Lower leg skin (tissue), 4 donors: ENCODE results near the gene NDUFS4. TPM values are rescaled to one million over a fixed set of nuclear protein-coding genes. Genes with fewer than 3 reads are reported as not detected.

Experiments used
- DNase-seq, 2 donors: peaks; one replicate each; pipeline ENCODE4 v3.0.0-alpha.2; 2019; ENCODE audit warnings: low spot score in 2 of 2
- H3K4me3 ChIP-seq: fragments of 200-600 bp; sonication (generic); 2 replicates; pipeline ENCODE4 v1.5.1; 2017; ENCODE audit warnings: mild to moderate bottlenecking, low read depth; ENCODE audit not compliant: poor library complexity, severe bottlenecking
- POLR2A ChIP-seq, 2 donors: fragments of 450-650 bp; IDR thresholded peaks; one replicate each; pipeline ENCODE4 v1.6.1; 2016 to 2017; ENCODE audit warnings: antibody characterized with exemption in 2 of 2, mild to moderate bottlenecking in 1 of 2, moderate library complexity in 1 of 2
- WGBS, 2 donors: methylation state at CpG; one replicate each; pipeline ENCODE4 v1.1.5; 2018; 5-methylcytosine and 5-hydroxymethylcytosine counted together
- intact Hi-C: fragments of 100-400 bp; cut with DNase I; formaldehyde crosslinking; loops from one replicate; pipeline ENCODE4 v1.15.0; 2023; ENCODE audit warnings: low total_unique reads
- total RNA-seq, 4 donors: library from RNA; depleted of rRNA; stranded (reverse); fragments of >200 nt; gene quantifications; one replicate each; pipeline ENCODE4 v1.1.0, GENCODE V29; 2016
- TF ChIP-seq, protein P1 (sequence below), 3 donors: fragments of 450-650 bp; IDR thresholded peaks; one replicate each; pipeline ENCODE4 v1.5.1; 2016; ENCODE audit warnings: antibody characterized with exemption in 3 of 3, mild to moderate bottlenecking in 3 of 3, moderate library complexity in 2 of 3

Gene NDUFS4
- total RNA-seq, 4 donors from 2014 or later: 45.4 to 91.0 (median 76.7) TPM

DNA sequence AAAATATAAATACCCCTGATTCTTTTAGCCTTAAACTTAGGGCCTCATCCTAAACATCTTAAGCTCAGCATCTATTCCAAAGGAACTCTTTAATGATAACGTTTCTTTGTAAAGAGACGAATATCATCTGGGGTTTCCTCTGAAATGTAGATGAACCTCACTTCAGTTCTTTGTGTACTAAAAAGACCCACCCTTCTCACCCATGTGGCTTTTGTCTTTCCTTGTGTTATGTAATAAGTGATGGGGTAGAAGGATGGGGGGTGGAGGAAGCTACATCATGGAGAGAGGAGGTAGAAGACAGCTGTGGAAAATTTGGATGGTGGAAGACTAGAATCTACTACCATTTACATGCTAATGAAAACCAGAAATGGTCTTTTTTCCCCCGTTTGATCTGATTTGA lies 111.0 kb downstream of the NDUFS4 start:
- no peak for DNase-seq
- WGBS, 2 donors: 80 to 89% methylated on average over 3 of the region's 3 CpGs
- intact Hi-C loops: no loop called here
- H3K4me3 ChIP-seq: no peak overlapping the region
- no peak for TF ChIP-seq POLR2A (IDR thresholded peaks at IDR 0.05)
- TF ChIP-seq, protein P1, sequence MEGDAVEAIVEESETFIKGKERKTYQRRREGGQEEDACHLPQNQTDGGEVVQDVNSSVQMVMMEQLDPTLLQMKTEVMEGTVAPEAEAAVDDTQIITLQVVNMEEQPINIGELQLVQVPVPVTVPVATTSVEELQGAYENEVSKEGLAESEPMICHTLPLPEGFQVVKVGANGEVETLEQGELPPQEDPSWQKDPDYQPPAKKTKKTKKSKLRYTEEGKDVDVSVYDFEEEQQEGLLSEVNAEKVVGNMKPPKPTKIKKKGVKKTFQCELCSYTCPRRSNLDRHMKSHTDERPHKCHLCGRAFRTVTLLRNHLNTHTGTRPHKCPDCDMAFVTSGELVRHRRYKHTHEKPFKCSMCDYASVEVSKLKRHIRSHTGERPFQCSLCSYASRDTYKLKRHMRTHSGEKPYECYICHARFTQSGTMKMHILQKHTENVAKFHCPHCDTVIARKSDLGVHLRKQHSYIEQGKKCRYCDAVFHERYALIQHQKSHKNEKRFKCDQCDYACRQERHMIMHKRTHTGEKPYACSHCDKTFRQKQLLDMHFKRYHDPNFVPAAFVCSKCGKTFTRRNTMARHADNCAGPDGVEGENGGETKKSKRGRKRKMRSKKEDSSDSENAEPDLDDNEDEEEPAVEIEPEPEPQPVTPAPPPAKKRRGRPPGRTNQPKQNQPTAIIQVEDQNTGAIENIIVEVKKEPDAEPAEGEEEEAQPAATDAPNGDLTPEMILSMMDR (IDR thresholded peaks at IDR 0.05): no peak

DNA sequence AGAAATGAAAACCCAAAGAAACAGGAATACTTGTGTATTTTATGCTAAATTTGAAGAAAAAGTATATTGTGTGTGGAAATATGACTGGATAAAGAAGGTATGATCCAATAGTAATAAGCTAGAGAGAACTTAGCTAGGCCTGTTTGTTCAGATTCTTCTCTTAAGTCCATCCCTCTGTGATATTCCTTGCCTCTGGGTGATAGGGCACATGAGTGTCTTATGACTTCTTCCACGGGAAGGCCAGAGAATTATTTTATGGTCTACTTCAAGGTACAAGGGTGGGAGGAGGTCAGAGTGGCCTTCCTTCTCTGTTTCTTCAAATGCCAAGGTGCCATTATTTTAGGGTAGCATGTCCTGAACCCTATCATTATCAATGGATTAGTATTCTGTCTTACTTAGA lies 113.7 kb downstream of the NDUFS4 start:
- intact Hi-C loops: no loop called here
- no peak overlapping the region for H3K4me3 ChIP-seq
- no peak for DNase-seq
- TF ChIP-seq, protein P1 (IDR thresholded peaks at IDR 0.05): no peak
- TF ChIP-seq POLR2A (IDR thresholded peaks at IDR 0.05): no peak
- 68 to 78% methylated on average over 1 of the region's 1 CpG for WGBS, 2 donors

DNA sequence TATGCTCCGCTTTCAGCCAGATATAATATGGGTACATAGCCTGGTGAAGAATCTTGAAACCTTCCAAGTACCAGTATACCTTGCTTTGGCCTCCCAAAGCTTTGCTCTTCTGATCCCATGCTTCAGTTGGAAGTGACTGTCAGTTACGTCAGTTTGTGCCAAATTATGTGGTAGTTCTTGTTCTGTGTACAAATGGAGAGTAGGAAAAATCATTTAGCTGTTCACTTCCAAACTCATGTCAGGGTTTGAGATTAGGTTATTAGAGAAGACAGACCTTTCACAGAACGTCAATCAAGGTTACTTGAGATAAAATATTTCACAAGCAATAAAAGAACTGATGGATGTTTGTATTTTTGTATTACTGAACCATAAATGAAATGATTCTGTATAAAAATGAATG lies 117.2 kb downstream of the NDUFS4 start:
- intact Hi-C loops: no loop called here
- no peak for TF ChIP-seq POLR2A (IDR thresholded peaks at IDR 0.05)
- TF ChIP-seq, protein P1 (IDR thresholded peaks at IDR 0.05): no peak
- WGBS, 2 donors: 89 to 91% methylated on average over 3 of the region's 3 CpGs
- no peak for DNase-seq
- no peak overlapping the region for H3K4me3 ChIP-seq

DNA sequence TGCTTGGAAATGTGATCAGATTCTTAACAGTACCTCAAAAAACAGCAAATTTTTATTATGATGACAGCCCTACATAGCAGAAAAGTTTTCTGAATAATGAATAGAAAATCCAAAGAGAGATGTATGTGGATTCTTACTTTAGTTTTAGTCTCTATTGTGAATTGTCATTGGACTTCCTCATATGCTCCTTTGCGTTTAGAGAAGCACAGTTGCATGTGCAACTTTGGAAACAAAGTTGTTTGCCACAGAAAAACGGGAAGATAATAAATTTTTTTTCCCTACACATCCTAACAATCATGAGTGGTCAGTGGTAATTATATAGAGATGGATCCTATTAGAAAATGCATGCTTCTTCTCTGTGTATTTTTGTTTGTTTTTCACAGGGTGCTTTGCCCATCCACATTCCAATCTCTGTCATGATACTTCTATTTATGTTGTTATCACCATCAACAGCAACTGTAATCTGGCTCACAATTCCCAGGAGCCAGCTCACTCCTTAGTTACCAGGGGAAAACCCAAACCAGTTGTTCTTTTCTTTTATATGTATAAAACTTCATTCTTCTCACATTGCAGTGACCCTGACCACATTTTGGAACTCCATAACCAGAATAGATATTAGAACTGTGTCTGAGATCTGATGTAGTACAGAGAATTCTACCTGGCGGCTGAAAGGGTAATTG lies 118.7 kb downstream of the NDUFS4 start:
- WGBS, 2 donors: 80 to 82% methylated on average over 3 of the region's 3 CpGs
- no peak for DNase-seq
- TF ChIP-seq POLR2A (IDR thresholded peaks at IDR 0.05): no peak
- TF ChIP-seq, protein P1 (IDR thresholded peaks at IDR 0.05): no peak
- H3K4me3 ChIP-seq: no peak overlapping the region
- intact Hi-C loops: no loop called here

DNA sequence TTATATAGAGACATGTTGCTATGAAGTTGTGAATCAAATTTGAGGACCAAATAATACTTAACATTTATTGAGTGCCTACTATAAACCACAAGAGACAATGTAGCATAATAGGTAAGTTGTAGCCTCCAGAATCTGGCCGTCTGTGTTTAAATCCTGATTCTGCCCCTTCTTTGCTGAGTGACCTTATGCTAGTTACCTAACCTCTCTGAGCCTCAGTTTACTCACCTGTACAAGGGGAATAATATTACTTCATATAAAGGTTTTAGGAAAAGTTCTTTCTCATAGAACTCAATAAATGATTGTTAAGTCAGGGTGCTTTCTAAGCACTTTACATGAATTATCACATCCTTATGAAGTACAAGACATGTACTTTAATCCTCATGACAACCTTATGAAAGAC lies 120.6 kb downstream of the NDUFS4 start:
- WGBS, 2 donors: 100% methylated on average over 1 of the region's 1 CpG
- no peak for DNase-seq
- TF ChIP-seq, protein P1 (IDR thresholded peaks at IDR 0.05): no peak
- TF ChIP-seq POLR2A (IDR thresholded peaks at IDR 0.05): no peak

DNA sequence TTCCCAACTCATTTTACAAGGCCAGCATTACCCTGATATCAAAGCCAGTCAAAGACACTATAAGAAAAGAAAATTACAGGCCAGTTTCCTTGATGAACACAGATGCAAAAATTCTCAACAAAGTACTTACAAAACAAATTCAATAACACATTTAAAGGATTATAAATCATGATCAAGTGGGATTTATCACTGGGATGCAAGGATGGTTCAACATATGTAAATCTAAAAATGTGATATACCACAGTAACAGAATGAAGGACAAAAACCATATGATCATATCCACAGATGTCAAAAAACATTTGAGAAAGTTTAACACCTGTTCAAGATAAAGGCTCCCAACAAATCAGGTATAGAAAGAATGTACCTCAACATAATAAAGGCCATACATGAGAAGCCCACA lies 130.6 kb downstream of the NDUFS4 start:
- intact Hi-C loops: no loop called here
- H3K4me3 ChIP-seq: no peak overlapping the region
- DNase-seq: no peak
- TF ChIP-seq, protein P1 (IDR thresholded peaks at IDR 0.05): no peak

More for the DNA sequence above, 120.6 kb downstream of the NDUFS4 start:
- no peak overlapping the region for H3K4me3 ChIP-seq
- intact Hi-C loops: no loop called here
